ENCODE data around the gene POLR3G.
A peak's percentile ranks its signal among the peaks of the same experiment; 100 is the strongest.

Gene POLR3G

GRCh38 chr5:90519081-90519480 lies 44.4 kb downstream of the POLR3G start:
- no peaks in the 10 kb centered on the region for H3K4me1 ChIP-seq (ENCODE audit: control extremely low read depth in 1 of 4, control insufficient read depth in 4 of 4, insufficient read depth in 4 of 4, low read length in 3 of 4)
- H3K9me3 ChIP-seq (ENCODE audit: control extremely low read depth in 1 of 5, control insufficient read depth in 4 of 5, insufficient read depth in 2 of 5, low read depth in 1 of 5, low read length in 4 of 5), result no peaks in the 10 kb centered on the region
- H3K27ac ChIP-seq (ENCODE audit: insufficient read depth in 1 of 2, low read depth in 1 of 2, low read length in 2 of 2, poor library complexity in 1 of 2, severe bottlenecking in 2 of 2), result no peak overlapping the region
- CTCF ChIA-PET, result interaction anchor here (0.8 kb wide), 1 partner anchor 19 kb away, joined by 3 read pairs; no protein-coding TSS in a partner anchor
- POLR2A ChIA-PET, result no interaction called here
- DNase-seq, result no peak
- WGBS (ENCODE audit: insufficient coverage), result 100% methylated on average over 6 of the region's 7 CpGs
- H3K27me3 ChIP-seq (replicated peaks in 2 of 5; ENCODE audit: control insufficient read depth in 4 of 5, insufficient read depth in 5 of 5, low read length in 4 of 5), result no peaks in the 10 kb centered on the region
- peaks cover 7 to 36% (median 22%) of the 10 kb centered on the region in 4 experiments for H3K36me3 ChIP-seq (ENCODE audit: control insufficient read depth in 4 of 4, insufficient read depth in 4 of 4, low read length in 3 of 4)
- H3K4me3 ChIP-seq (ENCODE audit: control insufficient read depth in 1 of 7, extremely low read depth in 1 of 7, insufficient read depth in 4 of 7, low read depth in 2 of 7, low read length in 6 of 7), result no peak overlapping the region

- H3K4me3 ChIP-seq (ENCODE audit: control insufficient read depth in 1 of 7, extremely low read depth in 1 of 7, insufficient read depth in 4 of 7, low read depth in 2 of 7, low read length in 6 of 7), result peak overlapping the region; percentile 72 to 99 (median 98)
- H3K4me1 ChIP-seq (ENCODE audit: control extremely low read depth in 1 of 4, control insufficient read depth in 4 of 4, insufficient read depth in 4 of 4, low read length in 3 of 4), result peaks cover 10 to 29% (median 22%) of the 10 kb centered on the region in 4 experiments
- no peaks in the 10 kb centered on the region for H3K9me3 ChIP-seq (ENCODE audit: control extremely low read depth in 1 of 5, control insufficient read depth in 4 of 5, insufficient read depth in 2 of 5, low read depth in 1 of 5, low read length in 4 of 5)
- 5% methylated on average over 11 of the region's 18 CpGs for WGBS (ENCODE audit: insufficient coverage)
- peak overlapping the region; percentile 95 to 96 for H3K27ac ChIP-seq (ENCODE audit: insufficient read depth in 1 of 2, low read depth in 1 of 2, low read length in 2 of 2, poor library complexity in 1 of 2, severe bottlenecking in 2 of 2)
- peaks cover 0 to 6% (median 0%) of the 10 kb centered on the region in 5 experiments for H3K27me3 ChIP-seq (replicated peaks in 2 of 5; ENCODE audit: control insufficient read depth in 4 of 5, insufficient read depth in 5 of 5, low read length in 4 of 5)
- DNase-seq, result peak; percentile 20 to 67 (median 61)
- ChIA-PET CTCF (interaction anchor here (1.1 to 2.1 kb wide), 2 partner anchors 54 to 77 kb away, joined by 3 to 7 read pairs; partner anchors contain the start of genes MBLAC2 and POLR3G), POLR2A (interaction anchor here (0.8 kb wide), 1 partner anchor 52 kb away, joined by 4 read pairs; no protein-coding TSS in a partner anchor)
- peaks cover 0 to 12% (median 4%) of the 10 kb centered on the region in 4 experiments for H3K36me3 ChIP-seq (ENCODE audit: control insufficient read depth in 4 of 4, insufficient read depth in 4 of 4, low read length in 3 of 4)
Measured at GRCh38 chr5:90528601-90529193, 54.0 kb downstream of the POLR3G start.

DNA sequence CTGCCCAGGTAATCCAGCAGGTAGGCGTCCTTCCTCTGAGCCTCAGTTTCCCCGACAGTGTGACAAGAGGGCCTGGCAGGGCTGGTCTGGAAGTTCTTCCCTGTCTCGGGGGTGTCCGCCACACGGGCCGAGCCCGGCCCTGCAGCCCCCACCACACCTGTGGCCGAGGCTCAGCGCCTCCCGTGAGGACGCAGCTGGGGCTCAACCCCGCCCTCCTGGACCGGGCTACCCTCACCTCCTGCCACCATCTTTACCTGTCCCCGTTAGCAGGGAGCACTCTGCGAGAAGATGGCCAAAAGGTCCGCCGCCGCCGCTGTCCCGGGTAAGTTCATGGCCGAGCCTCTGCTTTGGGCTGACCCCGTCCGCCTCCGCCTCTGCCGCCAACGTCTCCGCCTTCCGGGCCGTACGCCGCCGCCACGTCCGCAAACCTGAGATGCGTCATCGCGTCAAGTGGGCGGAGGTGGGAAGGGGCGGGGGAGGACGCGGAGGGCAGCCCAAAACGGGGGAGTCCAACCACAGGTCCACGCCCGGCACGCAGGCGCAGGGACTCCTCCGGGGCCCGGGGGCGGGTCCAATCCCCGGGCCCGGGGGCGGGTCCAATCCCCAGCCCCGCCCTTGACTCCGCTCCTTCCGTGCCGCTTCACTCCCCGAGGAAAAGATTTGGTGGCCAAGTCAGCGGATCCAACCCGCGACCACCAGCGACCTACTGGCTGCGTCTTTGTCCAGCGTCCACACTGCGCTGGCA lies 54.7 kb downstream of the POLR3G start, which contains the start of gene LYSMD3:
Gene LYSMD3, minus strand, starts transcription at position 391 of the 745 bp plus-strand sequence. CDS start 4,295 bp downstream, outside the sequence.
- H3K4me3 ChIP-seq (ENCODE audit: control insufficient read depth in 1 of 7, extremely low read depth in 1 of 7, insufficient read depth in 4 of 7, low read depth in 2 of 7, low read length in 6 of 7), result peak within 1 kb of the TSS; percentile 72 to 99 (median 98)
- WGBS (ENCODE audit: insufficient coverage), result under 1% methylated on average over 57 of the region's 64 CpGs
- peak; percentile 97 to 98 (median 98) for DNase-seq
- POLR2A ChIA-PET, result interaction anchor here (0.6 to 0.8 kb wide), 3 partner anchors 53 to 210 kb away, joined by 3 to 4 read pairs (median 3); partner anchors contain the start of gene CETN3
- CTCF ChIA-PET, result interaction anchor here (0.5 to 2.1 kb wide), 6 partner anchors 55 to 980 kb away, joined by 3 to 7 read pairs (median 4); partner anchors contain the start of genes MBLAC2 and POLR3G
- H3K9me3 ChIP-seq (ENCODE audit: control extremely low read depth in 1 of 5, control insufficient read depth in 4 of 5, insufficient read depth in 2 of 5, low read depth in 1 of 5, low read length in 4 of 5), result no peaks in the 10 kb centered on the region
- peaks cover 10 to 29% (median 22%) of the 10 kb centered on the region in 4 experiments for H3K4me1 ChIP-seq (ENCODE audit: control extremely low read depth in 1 of 4, control insufficient read depth in 4 of 4, insufficient read depth in 4 of 4, low read length in 3 of 4)
- peaks cover 0 to 6% (median 3%) of the 10 kb centered on the region in 4 experiments for H3K36me3 ChIP-seq (ENCODE audit: control insufficient read depth in 4 of 4, insufficient read depth in 4 of 4, low read length in 3 of 4)
- H3K27me3 ChIP-seq (replicated peaks in 2 of 5; ENCODE audit: control insufficient read depth in 4 of 5, insufficient read depth in 5 of 5, low read length in 4 of 5), result peaks cover 0 to 7% (median 0%) of the 10 kb centered on the region in 5 experiments
- peak within 1 kb of the TSS; percentile 95 to 96 for H3K27ac ChIP-seq (ENCODE audit: insufficient read depth in 1 of 2, low read depth in 1 of 2, low read length in 2 of 2, poor library complexity in 1 of 2, severe bottlenecking in 2 of 2)

GRCh38 chr5:90529939-90530677 lies 55.4 kb downstream of the POLR3G start:
- POLR2A ChIA-PET, result interaction anchor here (0.6 to 0.8 kb wide), 2 partner anchors 120 to 210 kb away, joined by 3 read pairs; partner anchors contain the start of gene CETN3
- H3K4me1 ChIP-seq (ENCODE audit: control extremely low read depth in 1 of 4, control insufficient read depth in 4 of 4, insufficient read depth in 4 of 4, low read length in 3 of 4), result peaks cover 10 to 29% (median 22%) of the 10 kb centered on the region in 4 experiments
- no peaks in the 10 kb centered on the region for H3K9me3 ChIP-seq (ENCODE audit: control extremely low read depth in 1 of 5, control insufficient read depth in 4 of 5, insufficient read depth in 2 of 5, low read depth in 1 of 5, low read length in 4 of 5)
- H3K27ac ChIP-seq (ENCODE audit: insufficient read depth in 1 of 2, low read depth in 1 of 2, low read length in 2 of 2, poor library complexity in 1 of 2, severe bottlenecking in 2 of 2), result peak overlapping the region; percentile 74 to 96
- peaks cover 0 to 2% (median under 1%) of the 10 kb centered on the region in 4 experiments for H3K36me3 ChIP-seq (ENCODE audit: control insufficient read depth in 4 of 4, insufficient read depth in 4 of 4, low read length in 3 of 4)
- H3K4me3 ChIP-seq (ENCODE audit: control insufficient read depth in 1 of 7, extremely low read depth in 1 of 7, insufficient read depth in 4 of 7, low read depth in 2 of 7, low read length in 6 of 7), result peak overlapping the region; percentile 72 to 99 (median 98)
- peaks cover 0 to 7% (median 0%) of the 10 kb centered on the region in 5 experiments for H3K27me3 ChIP-seq (replicated peaks in 2 of 5; ENCODE audit: control insufficient read depth in 4 of 5, insufficient read depth in 5 of 5, low read length in 4 of 5)
- WGBS (ENCODE audit: insufficient coverage), result 22% methylated on average over 9 of the region's 13 CpGs
- CTCF ChIA-PET, result interaction anchor here (0.5 to 1.6 kb wide), 5 partner anchors 64 to 980 kb away, joined by 3 to 5 read pairs (median 4); no protein-coding TSS in a partner anchor
- peak; percentile 85 to 92 (median 89) for DNase-seq

- Histone ChIP-seq H3K27me3 (replicated peaks in 2 of 5; ENCODE audit: control insufficient read depth in 4 of 5, insufficient read depth in 5 of 5, low read length in 4 of 5) (peaks cover 0 to 7% (median 0%) of the 10 kb centered on the region in 5 experiments), H3K4me3 (ENCODE audit: control insufficient read depth in 1 of 7, extremely low read depth in 1 of 7, insufficient read depth in 4 of 7, low read depth in 2 of 7, low read length in 6 of 7) (peak overlapping the region in 2 of 7 experiments; percentile 96 to 99), H3K36me3 (ENCODE audit: control insufficient read depth in 4 of 4, insufficient read depth in 4 of 4, low read length in 3 of 4) (no peaks in the 10 kb centered on the region), H3K4me1 (ENCODE audit: control extremely low read depth in 1 of 4, control insufficient read depth in 4 of 4, insufficient read depth in 4 of 4, low read length in 3 of 4) (peaks cover 10 to 29% (median 22%) of the 10 kb centered on the region in 4 experiments), H3K9me3 (ENCODE audit: control extremely low read depth in 1 of 5, control insufficient read depth in 4 of 5, insufficient read depth in 2 of 5, low read depth in 1 of 5, low read length in 4 of 5) (no peaks in the 10 kb centered on the region), H3K27ac (ENCODE audit: insufficient read depth in 1 of 2, low read depth in 1 of 2, low read length in 2 of 2, poor library complexity in 1 of 2, severe bottlenecking in 2 of 2) (peak overlapping the region in 1 of 2 experiments; percentile 96)
- DNase-seq, result no peak
- CTCF ChIA-PET, result interaction anchor here (1.0 to 1.6 kb wide), 3 partner anchors 65 to 94 kb away, joined by 4 to 5 read pairs (median 4); no protein-coding TSS in a partner anchor
- WGBS (ENCODE audit: insufficient coverage), result 84% methylated on average over 3 of the region's 9 CpGs
- POLR2A ChIA-PET, result no interaction called here
Measured at GRCh38 chr5:90530736-90531487, 56.2 kb downstream of the POLR3G start.

DNA sequence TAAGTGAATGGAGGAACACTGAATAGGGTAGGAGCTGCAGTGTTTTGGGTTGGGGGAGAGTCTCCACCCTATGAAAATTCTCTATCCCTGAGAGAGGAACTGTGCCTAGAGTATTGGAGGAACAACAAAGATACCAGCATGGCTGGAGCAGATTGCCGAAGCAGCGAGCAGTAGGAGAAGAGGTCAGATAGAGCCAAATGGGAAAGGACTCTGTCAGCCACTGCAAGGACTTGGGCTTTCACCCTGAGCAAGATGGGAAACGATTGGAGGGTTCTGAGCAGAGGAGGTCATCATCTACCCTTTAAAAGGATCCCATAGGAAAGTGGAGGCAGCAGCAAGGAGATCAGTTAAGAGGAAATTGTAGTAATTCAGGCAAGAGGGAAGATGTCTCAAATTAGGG lies 59.1 kb downstream of the POLR3G start:
- Histone ChIP-seq H3K27ac (ENCODE audit: insufficient read depth in 1 of 2, low read depth in 1 of 2, low read length in 2 of 2, poor library complexity in 1 of 2, severe bottlenecking in 2 of 2) (no peak overlapping the region), H3K4me3 (ENCODE audit: control insufficient read depth in 1 of 7, extremely low read depth in 1 of 7, insufficient read depth in 4 of 7, low read depth in 2 of 7, low read length in 6 of 7) (no peak overlapping the region), H3K4me1 (ENCODE audit: control extremely low read depth in 1 of 4, control insufficient read depth in 4 of 4, insufficient read depth in 4 of 4, low read length in 3 of 4) (peaks cover 0 to 12% (median 7%) of the 10 kb centered on the region in 4 experiments), H3K9me3 (ENCODE audit: control extremely low read depth in 1 of 5, control insufficient read depth in 4 of 5, insufficient read depth in 2 of 5, low read depth in 1 of 5, low read length in 4 of 5) (no peaks in the 10 kb centered on the region), H3K27me3 (replicated peaks in 2 of 5; ENCODE audit: control insufficient read depth in 4 of 5, insufficient read depth in 5 of 5, low read length in 4 of 5) (peaks cover 0 to 7% (median 0%) of the 10 kb centered on the region in 5 experiments), H3K36me3 (ENCODE audit: control insufficient read depth in 4 of 4, insufficient read depth in 4 of 4, low read length in 3 of 4) (no peaks in the 10 kb centered on the region)
- POLR2A ChIA-PET, result no interaction called here
- CTCF ChIA-PET, result no interaction called here
- DNase-seq, result no peak
- WGBS (ENCODE audit: insufficient coverage), result 100% methylated on average over 3 of the region's 3 CpGs
